Esophagus squamous epithelium (tissue), 5 donors: ENCODE measurements around the gene LINC00632. TPM values are rescaled to one million over a fixed set of nuclear protein-coding genes. Genes with fewer than 3 reads are reported as not detected.

Experiments
- DNase-seq: peaks from one replicate; lab custom pipeline; 2025; lab: John Stamatoyannopoulos, UW
- H3K27ac ChIP-seq, 4 donors: fragments of 200-600 bp; sonication (generic); one replicate each; pipeline ENCODE4 v1.5.1; 2016 to 2019; ENCODE audit warnings: mild to moderate bottlenecking in 1 of 4
- H3K27me3 ChIP-seq, 4 donors: fragments of 200-600 bp; sonication (generic); 1 replicate in 3 of 4; 2 replicates in 1 of 4; pipeline versions ENCODE4 v1.5.1 to v1.6.0; 2017 to 2021; ENCODE audit warnings: antibody characterized with exemption in 1 of 4
- H3K36me3 ChIP-seq, 3 donors: fragments of 200-600 bp; sonication (generic); one replicate each; pipeline ENCODE4 v1.5.1; 2016 to 2019
- H3K4me1 ChIP-seq, 3 donors: fragments of 200-600 bp; sonication (generic); one replicate each; pipeline ENCODE4 v1.5.1; 2017 to 2019
- H3K4me3 ChIP-seq, 4 donors: fragments of 200-600 bp; sonication (generic); 1 replicate in 3 of 4; 2 replicates in 1 of 4; pipeline ENCODE4 v1.5.1; 2016 to 2019; ENCODE audit warnings: mild to moderate bottlenecking in 2 of 4, moderate library complexity in 1 of 4
- H3K9me3 ChIP-seq, 3 donors: fragments of 200-600 bp; sonication (generic); one replicate each; pipeline ENCODE4 v1.5.1; 2016 to 2019
- POLR2A ChIP-seq, 4 donors: fragments of 450-650 bp; IDR thresholded peaks; one replicate each; pipeline ENCODE4 v1.6.1; 2017; ENCODE audit warnings: antibody characterized with exemption in 4 of 4, mild to moderate bottlenecking in 4 of 4, moderate library complexity in 3 of 4
- WGBS, 2 donors: methylation state at CpG; one replicate each; pipeline ENCODE4 v1.1.5; 2018; 5-methylcytosine and 5-hydroxymethylcytosine counted together
- intact Hi-C: fragments of 100-400 bp; cut with DNase I; formaldehyde crosslinking; loops from one replicate; pipeline ENCODE4 v1.15.0; 2022
- total RNA-seq, 4 donors: library from RNA; depleted of rRNA; stranded (reverse); fragments of >200 nt; gene quantifications; one replicate each; pipeline ENCODE4 v1.1.0, GENCODE V29; 2016
- TF ChIP-seq, protein P1 (sequence below), 6 experiments: fragments of 450-650 bp in 4 of 6; fragments of 200-600 bp in 2 of 6; sonication (generic) in 2 of 6; IDR thresholded peaks; one replicate each; pipeline ENCODE4 v1.5.1; 2016 to 2019; ENCODE audit warnings: antibody characterized with exemption in 6 of 6, mild to moderate bottlenecking in 4 of 6, moderate library complexity in 4 of 6
- donor health status: DM: yes; HTN: yes; CAD: no.

Gene LINC00632
- total RNA-seq, 4 donors from 2014 or later, result 0.83 to 17.0 (median 4.0) TPM

GRCh38 chrX:140713174-140713539 lies 3.6 kb downstream of the LINC00632 start:
- WGBS, 2 donors, result 37% methylated on average over 6 of the region's 6 CpGs; no CpG with 5 or more reads in 1 of the 2 donors
- Histone ChIP-seq H3K36me3 (no peaks in the 10 kb centered on the region), H3K27ac (peak overlapping the region in 2 of 4 donors; percentile 14 to 48), H3K4me1 (peaks cover 0 to 29% (median 4%) of the 10 kb centered on the region in 3 donors), H3K4me3 (peak overlapping the region in 3 of 4 donors; percentile 26 to 48 (median 26)), H3K9me3 (no peaks in the 10 kb centered on the region), H3K27me3 (no peaks in the 10 kb centered on the region)
- TF ChIP-seq POLR2A (IDR thresholded peaks at IDR 0.05), result no peak
- intact Hi-C loops, result no loop called here
- no peak for DNase-seq

GRCh38 chrX:140715787-140716186 lies 6.2 kb downstream of the LINC00632 start:
- intact Hi-C loops, result no loop called here
- peaks cover 0 to 29% (median 4%) of the 10 kb centered on the region in 3 donors for H3K4me1 ChIP-seq
- H3K27me3 ChIP-seq, result no peaks in the 10 kb centered on the region
- no peaks in the 10 kb centered on the region for H3K9me3 ChIP-seq
- H3K27ac ChIP-seq, result peak overlapping the region in 2 of 4 donors; percentile 37 to 65
- H3K36me3 ChIP-seq, result no peaks in the 10 kb centered on the region
- TF ChIP-seq POLR2A (IDR thresholded peaks at IDR 0.05), result no peak
- DNase-seq, result no peak
- no peak overlapping the region for H3K4me3 ChIP-seq
- 37 to 60% methylated on average over 5 of the region's 5 CpGs for WGBS, 2 donors

GRCh38 chrX:140723121-140723715 lies 13.7 kb downstream of the LINC00632 start:
- Histone ChIP-seq H3K4me1 (no peaks in the 10 kb centered on the region), H3K4me3 (no peak overlapping the region), H3K27me3 (no peaks in the 10 kb centered on the region), H3K36me3 (no peaks in the 10 kb centered on the region), H3K9me3 (no peaks in the 10 kb centered on the region), H3K27ac (no peak overlapping the region)
- TF ChIP-seq POLR2A (IDR thresholded peaks at IDR 0.05), result no peak
- TF ChIP-seq, protein P1, sequence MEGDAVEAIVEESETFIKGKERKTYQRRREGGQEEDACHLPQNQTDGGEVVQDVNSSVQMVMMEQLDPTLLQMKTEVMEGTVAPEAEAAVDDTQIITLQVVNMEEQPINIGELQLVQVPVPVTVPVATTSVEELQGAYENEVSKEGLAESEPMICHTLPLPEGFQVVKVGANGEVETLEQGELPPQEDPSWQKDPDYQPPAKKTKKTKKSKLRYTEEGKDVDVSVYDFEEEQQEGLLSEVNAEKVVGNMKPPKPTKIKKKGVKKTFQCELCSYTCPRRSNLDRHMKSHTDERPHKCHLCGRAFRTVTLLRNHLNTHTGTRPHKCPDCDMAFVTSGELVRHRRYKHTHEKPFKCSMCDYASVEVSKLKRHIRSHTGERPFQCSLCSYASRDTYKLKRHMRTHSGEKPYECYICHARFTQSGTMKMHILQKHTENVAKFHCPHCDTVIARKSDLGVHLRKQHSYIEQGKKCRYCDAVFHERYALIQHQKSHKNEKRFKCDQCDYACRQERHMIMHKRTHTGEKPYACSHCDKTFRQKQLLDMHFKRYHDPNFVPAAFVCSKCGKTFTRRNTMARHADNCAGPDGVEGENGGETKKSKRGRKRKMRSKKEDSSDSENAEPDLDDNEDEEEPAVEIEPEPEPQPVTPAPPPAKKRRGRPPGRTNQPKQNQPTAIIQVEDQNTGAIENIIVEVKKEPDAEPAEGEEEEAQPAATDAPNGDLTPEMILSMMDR (IDR thresholded peaks at IDR 0.05), result no peak
- 45 to 53% methylated on average over 4 of the region's 4 CpGs for WGBS, 2 donors
- no peak for DNase-seq
- intact Hi-C loops, result no loop called here

DNA sequence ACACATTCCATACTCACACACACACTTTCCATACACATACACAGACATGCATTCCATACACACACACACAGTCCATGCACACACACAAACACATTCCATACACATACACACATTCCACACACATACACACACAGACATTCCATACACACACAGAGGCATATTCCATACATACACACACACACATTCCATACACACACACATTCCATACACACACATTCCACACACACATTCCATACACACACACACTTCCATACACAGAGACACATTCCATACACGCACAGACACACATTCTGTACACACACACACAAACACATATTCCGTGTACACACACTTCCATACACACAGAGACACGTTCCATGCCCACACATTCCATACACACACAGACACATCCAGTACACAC lies 14.8 kb downstream of the LINC00632 start:
- no peaks in the 10 kb centered on the region for H3K4me1 ChIP-seq
- TF ChIP-seq POLR2A (IDR thresholded peaks at IDR 0.05), result no peak
- TF ChIP-seq, protein P1 (IDR thresholded peaks at IDR 0.05), result no peak
- 82 to 90% methylated on average over 3 of the region's 3 CpGs for WGBS, 2 donors
- no peak for DNase-seq
- H3K27me3 ChIP-seq, result no peaks in the 10 kb centered on the region
- no peak overlapping the region for H3K27ac ChIP-seq
- intact Hi-C loops, result no loop called here
- H3K36me3 ChIP-seq, result no peaks in the 10 kb centered on the region
- H3K9me3 ChIP-seq, result no peaks in the 10 kb centered on the region
- no peak overlapping the region for H3K4me3 ChIP-seq

- no peak for DNase-seq
- Histone ChIP-seq H3K4me1 (no peaks in the 10 kb centered on the region), H3K9me3 (no peaks in the 10 kb centered on the region), H3K27me3 (no peaks in the 10 kb centered on the region), H3K36me3 (no peaks in the 10 kb centered on the region), H3K4me3 (no peak overlapping the region), H3K27ac (no peak overlapping the region)
- TF ChIP-seq, protein P1 (IDR thresholded peaks at IDR 0.05), result no peak
- TF ChIP-seq POLR2A (IDR thresholded peaks at IDR 0.05), result no peak
- 80 to 90% methylated on average over 3 of the region's 3 CpGs for WGBS, 2 donors
- intact Hi-C loops, result no loop called here
Measured at GRCh38 chrX:140724736-140725135, 15.2 kb downstream of the LINC00632 start.

DNA sequence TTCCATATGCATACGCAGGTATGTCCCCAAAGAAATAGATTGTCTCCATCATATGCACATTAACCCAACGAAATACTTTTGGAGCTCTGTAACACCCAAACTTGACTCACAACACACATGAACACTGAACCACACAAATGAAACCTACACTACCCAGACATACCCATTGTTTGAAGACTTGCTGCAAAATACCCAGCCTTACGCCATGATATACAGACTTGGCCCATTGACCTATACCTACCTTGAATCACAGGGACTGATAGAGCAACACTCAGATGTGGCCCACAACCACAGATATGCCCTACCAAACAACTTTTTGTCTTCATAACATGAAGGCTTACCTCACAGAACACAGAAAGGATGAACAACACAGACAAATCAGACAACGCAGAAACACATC lies 15.9 kb downstream of the LINC00632 start:
- 93 to 100% methylated on average over 1 to 4 of the region's 4 CpGs for WGBS, 2 donors

More for the DNA sequence above, 15.9 kb downstream of the LINC00632 start:
- Histone ChIP-seq H3K4me1 (no peaks in the 10 kb centered on the region), H3K36me3 (no peaks in the 10 kb centered on the region), H3K27ac (no peak overlapping the region), H3K4me3 (no peak overlapping the region), H3K27me3 (no peaks in the 10 kb centered on the region), H3K9me3 (no peaks in the 10 kb centered on the region)
- intact Hi-C loops, result no loop called here
- TF ChIP-seq, protein P1 (IDR thresholded peaks at IDR 0.05), result no peak
- no peak for TF ChIP-seq POLR2A (IDR thresholded peaks at IDR 0.05)
- no peak for DNase-seq
